ENCODE measurements around the gene USH1C.

USH1C gene

DNA sequence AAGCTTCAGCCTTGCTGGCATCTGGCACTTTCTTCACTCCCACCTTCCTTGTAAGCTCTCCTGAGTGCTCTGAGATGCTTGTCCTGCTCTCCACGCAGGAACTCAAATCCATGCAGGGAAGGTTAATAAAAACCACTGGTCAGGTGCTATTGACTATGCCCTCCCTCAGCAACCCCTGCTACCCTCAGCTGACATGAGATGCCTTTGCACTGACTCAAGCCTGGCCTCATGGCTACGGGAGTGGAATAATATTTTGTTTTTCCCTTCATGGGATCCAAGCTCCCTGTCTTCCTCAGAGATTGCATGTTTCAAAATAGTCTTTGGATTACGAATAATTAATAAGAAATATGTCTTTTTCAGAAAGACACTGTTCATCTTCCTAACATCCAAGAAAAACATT is 35.9 kb downstream of the USH1C start:
- no peak overlapping the region for H4K91ac ChIP-seq (ENCODE audit: low read length)
- peaks cover 22 to 58% of the 10 kb centered on the region in 2 experiments for H3K27me3 ChIP-seq (ENCODE audit: control insufficient read depth in 1 of 2, insufficient read depth in 1 of 2, low read length in 2 of 2)
- H3K9ac ChIP-seq (ENCODE audit: low read length) = no peak overlapping the region
- no peak overlapping the region for H3K4ac ChIP-seq (ENCODE audit: low read depth in 1 of 2, low read length in 2 of 2)
- no peak overlapping the region for H2BK15ac ChIP-seq (ENCODE audit: low read depth, poor library complexity, severe bottlenecking)
- no peak for DNase-seq
- H2AK5ac ChIP-seq (ENCODE audit: low read length, severe bottlenecking) = no peak overlapping the region
- H2BK12ac ChIP-seq (ENCODE audit: low read length in 2 of 2) = no peak overlapping the region
- H3K4me1 ChIP-seq (ENCODE audit: control insufficient read depth, insufficient read depth, low read depth, low read length) = peaks cover 7% of the 10 kb centered on the region
- no peaks in the 10 kb centered on the region for H3K79me1 ChIP-seq (replicated peaks; ENCODE audit: low read length, poor library complexity, severe bottlenecking)
- no peak overlapping the region for H4K8ac ChIP-seq (ENCODE audit: low read length)
- no peak overlapping the region for H3K4me3 ChIP-seq (ENCODE audit: insufficient read depth in 1 of 2, low read depth in 1 of 2, low read length in 2 of 2)
- no peak overlapping the region for H3K14ac ChIP-seq (ENCODE audit: low read length in 2 of 2)
- H2BK120ac ChIP-seq (ENCODE audit: low read depth, low read length) = no peak overlapping the region
- H2AFZ ChIP-seq (ENCODE audit: low read depth, low read length) = no peak overlapping the region
- H3K4me2 ChIP-seq (ENCODE audit: low read length, poor library complexity, severe bottlenecking) = no peak overlapping the region
- H3K23ac ChIP-seq (ENCODE audit: low read length in 2 of 2) = no peak overlapping the region
- no peaks in the 10 kb centered on the region for H3K36me3 ChIP-seq (ENCODE audit: control insufficient read depth in 1 of 2, insufficient read depth in 2 of 2, low read depth in 1 of 2, low read length in 2 of 2)
- no peak overlapping the region for H3K27ac ChIP-seq (ENCODE audit: low read length, poor library complexity, severe bottlenecking)
- no peak overlapping the region for H2BK5ac ChIP-seq (ENCODE audit: low read depth, low read length, poor library complexity, severe bottlenecking)
- 76% methylated on average over 1 of the region's 3 CpGs for WGBS
- H3K18ac ChIP-seq (ENCODE audit: low read depth in 1 of 2, low read length in 2 of 2) = no peak overlapping the region
- H3K9me3 ChIP-seq (ENCODE audit: control insufficient read depth, low read length) = no peaks in the 10 kb centered on the region

- DNase-seq = no peak
- Histone ChIP-seq H3K36me3 (ENCODE audit: control insufficient read depth in 1 of 2, insufficient read depth in 2 of 2, low read depth in 1 of 2, low read length in 2 of 2) (no peaks in the 10 kb centered on the region), H3K23ac (ENCODE audit: low read length in 2 of 2) (no peak overlapping the region), H2BK12ac (ENCODE audit: low read length in 2 of 2) (no peak overlapping the region), H3K4me1 (ENCODE audit: control insufficient read depth, insufficient read depth, low read depth, low read length) (peaks cover 7% of the 10 kb centered on the region), H2AFZ (ENCODE audit: low read depth, low read length) (no peak overlapping the region), H3K4me3 (ENCODE audit: insufficient read depth in 1 of 2, low read depth in 1 of 2, low read length in 2 of 2) (no peak overlapping the region), H3K18ac (ENCODE audit: low read depth in 1 of 2, low read length in 2 of 2) (no peak overlapping the region), H3K9ac (ENCODE audit: low read length) (no peak overlapping the region), H4K8ac (ENCODE audit: low read length) (no peak overlapping the region), H2BK5ac (ENCODE audit: low read depth, low read length, poor library complexity, severe bottlenecking) (no peak overlapping the region), H3K27me3 (ENCODE audit: control insufficient read depth in 1 of 2, insufficient read depth in 1 of 2, low read length in 2 of 2) (peaks cover 16 to 59% of the 10 kb centered on the region in 2 experiments), H3K4me2 (ENCODE audit: low read length, poor library complexity, severe bottlenecking) (no peak overlapping the region), H4K91ac (ENCODE audit: low read length) (no peak overlapping the region), H3K9me3 (ENCODE audit: control insufficient read depth, low read length) (no peaks in the 10 kb centered on the region), H3K79me1 (replicated peaks; ENCODE audit: low read length, poor library complexity, severe bottlenecking) (no peaks in the 10 kb centered on the region), H3K4ac (ENCODE audit: low read depth in 1 of 2, low read length in 2 of 2) (no peak overlapping the region), H2BK120ac (ENCODE audit: low read depth, low read length) (no peak overlapping the region), H2AK5ac (ENCODE audit: low read length, severe bottlenecking) (no peak overlapping the region), H3K14ac (ENCODE audit: low read length in 2 of 2) (no peak overlapping the region), H3K27ac (ENCODE audit: low read length, poor library complexity, severe bottlenecking) (no peak overlapping the region), H2BK15ac (ENCODE audit: low read depth, poor library complexity, severe bottlenecking) (no peak overlapping the region)
- 89% methylated on average over 2 of the region's 2 CpGs for WGBS
Observed at GRCh38 chr11:17507773-17508172, 36.4 kb downstream of the USH1C start.

- H3K4ac ChIP-seq (ENCODE audit: low read depth in 1 of 2, low read length in 2 of 2) = no peak overlapping the region
- 51% methylated on average over 3 of the region's 3 CpGs for WGBS
- no peak overlapping the region for H3K4me3 ChIP-seq (ENCODE audit: insufficient read depth in 1 of 2, low read depth in 1 of 2, low read length in 2 of 2)
- no peak overlapping the region for H3K14ac ChIP-seq (ENCODE audit: low read length in 2 of 2)
- H3K18ac ChIP-seq (ENCODE audit: low read depth in 1 of 2, low read length in 2 of 2) = no peak overlapping the region
- no peak overlapping the region for H3K4me2 ChIP-seq (ENCODE audit: low read length, poor library complexity, severe bottlenecking)
- no peak overlapping the region for H3K9ac ChIP-seq (ENCODE audit: low read length)
- H2BK120ac ChIP-seq (ENCODE audit: low read depth, low read length) = no peak overlapping the region
- DNase-seq = no peak
- no peak overlapping the region for H2AFZ ChIP-seq (ENCODE audit: low read depth, low read length)
- no peak overlapping the region for H3K23ac ChIP-seq (ENCODE audit: low read length in 2 of 2)
- peaks cover 16 to 58% of the 10 kb centered on the region in 2 experiments for H3K27me3 ChIP-seq (ENCODE audit: control insufficient read depth in 1 of 2, insufficient read depth in 1 of 2, low read length in 2 of 2)
- peaks cover 7% of the 10 kb centered on the region for H3K4me1 ChIP-seq (ENCODE audit: control insufficient read depth, insufficient read depth, low read depth, low read length)
- no peak overlapping the region for H2BK5ac ChIP-seq (ENCODE audit: low read depth, low read length, poor library complexity, severe bottlenecking)
- no peaks in the 10 kb centered on the region for H3K9me3 ChIP-seq (ENCODE audit: control insufficient read depth, low read length)
- H3K27ac ChIP-seq (ENCODE audit: low read length, poor library complexity, severe bottlenecking) = no peak overlapping the region
- no peak overlapping the region for H2AK5ac ChIP-seq (ENCODE audit: low read length, severe bottlenecking)
- no peak overlapping the region for H4K91ac ChIP-seq (ENCODE audit: low read length)
- no peak overlapping the region for H2BK15ac ChIP-seq (ENCODE audit: low read depth, poor library complexity, severe bottlenecking)
- no peaks in the 10 kb centered on the region for H3K79me1 ChIP-seq (replicated peaks; ENCODE audit: low read length, poor library complexity, severe bottlenecking)
- no peak overlapping the region for H4K8ac ChIP-seq (ENCODE audit: low read length)
- no peak overlapping the region for H2BK12ac ChIP-seq (ENCODE audit: low read length in 2 of 2)
- no peaks in the 10 kb centered on the region for H3K36me3 ChIP-seq (ENCODE audit: control insufficient read depth in 1 of 2, insufficient read depth in 2 of 2, low read depth in 1 of 2, low read length in 2 of 2)
Observed at GRCh38 chr11:17506942-17507341, 37.3 kb downstream of the USH1C start.

- H3K23ac ChIP-seq (ENCODE audit: low read length in 2 of 2) = no peak overlapping the region
- peaks cover 7% of the 10 kb centered on the region for H3K4me1 ChIP-seq (ENCODE audit: control insufficient read depth, insufficient read depth, low read depth, low read length)
- WGBS = 85% methylated on average over 6 of the region's 6 CpGs
- H2AK5ac ChIP-seq (ENCODE audit: low read length, severe bottlenecking) = no peak overlapping the region
- no peaks in the 10 kb centered on the region for H3K36me3 ChIP-seq (ENCODE audit: control insufficient read depth in 1 of 2, insufficient read depth in 2 of 2, low read depth in 1 of 2, low read length in 2 of 2)
- H3K9me3 ChIP-seq (ENCODE audit: control insufficient read depth, low read length) = no peaks in the 10 kb centered on the region
- H3K27ac ChIP-seq (ENCODE audit: low read length, poor library complexity, severe bottlenecking) = no peak overlapping the region
- H4K91ac ChIP-seq (ENCODE audit: low read length) = no peak overlapping the region
- no peak overlapping the region for H3K14ac ChIP-seq (ENCODE audit: low read length in 2 of 2)
- H3K4me3 ChIP-seq (ENCODE audit: insufficient read depth in 1 of 2, low read depth in 1 of 2, low read length in 2 of 2) = no peak overlapping the region
- H3K4ac ChIP-seq (ENCODE audit: low read depth in 1 of 2, low read length in 2 of 2) = no peak overlapping the region
- no peaks in the 10 kb centered on the region for H3K79me1 ChIP-seq (replicated peaks; ENCODE audit: low read length, poor library complexity, severe bottlenecking)
- no peak overlapping the region for H3K18ac ChIP-seq (ENCODE audit: low read depth in 1 of 2, low read length in 2 of 2)
- no peak overlapping the region for H4K8ac ChIP-seq (ENCODE audit: low read length)
- H2BK15ac ChIP-seq (ENCODE audit: low read depth, poor library complexity, severe bottlenecking) = no peak overlapping the region
- no peak overlapping the region for H2AFZ ChIP-seq (ENCODE audit: low read depth, low read length)
- no peak overlapping the region for H2BK12ac ChIP-seq (ENCODE audit: low read length in 2 of 2)
- H3K9ac ChIP-seq (ENCODE audit: low read length) = no peak overlapping the region
- no peak overlapping the region for H2BK5ac ChIP-seq (ENCODE audit: low read depth, low read length, poor library complexity, severe bottlenecking)
- H2BK120ac ChIP-seq (ENCODE audit: low read depth, low read length) = no peak overlapping the region
- no peak for DNase-seq
- no peak overlapping the region for H3K4me2 ChIP-seq (ENCODE audit: low read length, poor library complexity, severe bottlenecking)
- peaks cover 10 to 54% of the 10 kb centered on the region in 2 experiments for H3K27me3 ChIP-seq (ENCODE audit: control insufficient read depth in 1 of 2, insufficient read depth in 1 of 2, low read length in 2 of 2)
Observed at GRCh38 chr11:17506314-17506713, 37.9 kb downstream of the USH1C start.

All from mesenchymal stem cell (in vitro differentiated cells and primary cell).